OCI-LY7 (cell line): ENCODE data around the gene TSACC.

Experiments
- CTCF ChIP-seq: fragments of 200-600 bp; sonication (generic); conservative IDR thresholded peaks from 2 replicates; pipeline ENCODE4 v1.5.1; 2014; ENCODE audit warnings: mild to moderate bottlenecking, antibody characterized with exemption, low read length, moderate library complexity, mixed read lengths
- EZH2phosphoT487 ChIP-seq: fragments of 200-600 bp; sonication (generic); IDR thresholded peaks from 2 replicates; pipeline ENCODE4 v1.6.1; 2018; ENCODE audit warnings: low read depth, borderline replicate concordance, mild to moderate bottlenecking, mixed run types, antibody characterized with exemption, low read length, moderate library complexity, mixed read lengths

DNA sequence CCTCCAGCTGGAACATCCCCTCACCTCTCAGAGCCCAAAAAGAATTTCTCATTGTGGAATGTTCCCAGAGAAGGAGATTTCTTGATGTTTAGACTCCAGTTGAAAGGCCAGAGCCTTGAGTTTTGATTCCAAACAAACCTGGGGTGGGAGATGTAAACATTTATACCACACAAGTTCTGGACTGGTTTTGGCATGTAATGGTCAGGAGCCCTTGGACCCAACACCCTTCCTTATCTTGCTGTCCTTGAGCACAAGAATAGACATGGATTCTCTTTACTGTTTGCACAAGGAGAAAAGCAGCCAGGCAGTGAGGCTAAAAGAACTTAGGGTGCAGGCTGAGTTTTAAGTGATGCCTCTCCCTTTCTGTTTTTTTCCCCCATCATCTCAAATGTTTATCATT, 35.2 kb downstream of the TSACC start:
- TF ChIP-seq CTCF (no peak), EZH2phosphoT487 (no peak)
